K562 (cell line): ENCODE measurements around the gene TLR2. TPM values are rescaled to one million over a fixed set of nuclear protein-coding genes. Genes with fewer than 3 reads are reported as not detected.
A peak's percentile ranks its signal among the peaks of the same experiment; 100 is the strongest.

ENCODE experiments used
- ATAC-seq: fragments of 200-7000 bp; cut with Tn5 transposase; 3 replicates; pipeline ENCODE4 v1.9.1; 2020; ENCODE audit warnings: moderate library complexity
- BruUV-seq: library from RNA; stranded (reverse); fragments of 400-500 nt; replicated peaks from 2 replicates; lab custom pipeline; 2021; lab: Mats Ljungman, UMichigan
- CTCF ChIA-PET: fragments of 300-600 bp; formaldehyde crosslinking; extraction: SDS; loops from one replicate; lab custom pipeline; 2021; ENCODE audit warnings: low intra/inter-chr PET ratio; lab: Yijun Ruan, JAX
- POLR2A ChIA-PET: fragments of 300-600, 350-650 bp; sonication (Branson Sonifier 250); formaldehyde crosslinking; extraction: SDS; loops from one replicate; lab custom pipeline; 2021; ENCODE audit warnings: antibody characterized with exemption, inconsistent platforms; lab: Yijun Ruan, JAX
- DNase-seq, 4 experiments: peaks; one replicate each; pipeline versions ENCODE4 v3.0.0 to v3.0.0-alpha.2; 2011 to 2018; ENCODE audit warnings: low spot score in 3 of 4, mixed read lengths in 3 of 4; ENCODE audit errors: extremely low read depth in 1 of 4
- FAIRE-seq: peaks from 2 replicates; lab custom pipeline; 2011; peaks lifted over from hg19 to GRCh38; lab: Jason Lieb, UNC
- H2AFZ ChIP-seq: 2 replicates; pipeline ENCODE4 v1.6.0; 2011; ENCODE audit warnings: low read depth, low read length, control low read depth, inconsistent platforms
- H3K27ac ChIP-seq: fragments of 200-600 bp; 3 replicates; pipeline ENCODE4 v1.8.0; 2011; ENCODE audit warnings: low read depth, mild to moderate bottlenecking, control low read depth, inconsistent platforms, low read length, moderate library complexity, mixed read lengths; ENCODE audit errors: extremely low read depth
- H3K27me3 ChIP-seq, 2 experiments: fragments of 300-600 bp in 1 of 2; 2 replicates in 1 of 2; 3 replicates in 1 of 2; pipeline versions ENCODE4 v1.6.0 to v1.8.0; 2011; ENCODE audit warnings: inconsistent platforms in 2 of 2, low read length in 2 of 2, mild to moderate bottlenecking in 1 of 2, mixed read lengths in 1 of 2, moderate library complexity in 1 of 2; ENCODE audit not compliant: control insufficient read depth in 2 of 2, insufficient read depth in 2 of 2
- H3K36me3 ChIP-seq: fragments of 300-600 bp; 3 replicates; pipeline ENCODE4 v1.8.0; 2011; ENCODE audit warnings: mild to moderate bottlenecking, low read length, inconsistent platforms; ENCODE audit not compliant: control insufficient read depth, insufficient read depth
- H3K4me1 ChIP-seq, 2 experiments: fragments of 200-600 bp in 1 of 2; replicated peaks in 1 of 2; 2 replicates in 1 of 2; 3 replicates in 1 of 2; pipeline versions ENCODE4 v1.5.1 to v1.8.0; 2011; ENCODE audit warnings: inconsistent platforms in 2 of 2, low read length in 2 of 2, mild to moderate bottlenecking in 1 of 2, mixed read lengths in 1 of 2, moderate library complexity in 1 of 2; ENCODE audit not compliant: control insufficient read depth in 2 of 2, insufficient read depth in 2 of 2
- H3K4me2 ChIP-seq: 2 replicates; pipeline ENCODE4 v1.6.1; 2011; ENCODE audit warnings: low read length, control low read depth, inconsistent platforms, mixed read lengths; ENCODE audit not compliant: insufficient read depth
- H3K4me3 ChIP-seq: fragments of 200-600 bp; sonication (generic), shearing (Covaris generic); 2 replicates; pipeline ENCODE4 v1.5.1; 2016; ENCODE audit warnings: control low read depth, inconsistent platforms
- H3K79me2 ChIP-seq: fragments of 200-600 bp; 3 replicates; pipeline ENCODE4 v1.8.0; 2011; ENCODE audit warnings: low read length, inconsistent platforms; ENCODE audit not compliant: control insufficient read depth, insufficient read depth
- H3K9ac ChIP-seq, 2 experiments: 2 replicates each; pipeline versions ENCODE4 v1.6.0 to v1.6.1; 2011; ENCODE audit warnings: low read depth in 2 of 2, low read length in 2 of 2, control low read depth in 1 of 2, inconsistent platforms in 1 of 2, mild to moderate bottlenecking in 1 of 2, mixed read lengths in 1 of 2; ENCODE audit not compliant: insufficient read depth in 1 of 2
- H3K9me1 ChIP-seq: one replicate; pipeline ENCODE4 v1.6.0; 2011; ENCODE audit warnings: inconsistent platforms, mild to moderate bottlenecking, low read length, moderate library complexity; ENCODE audit not compliant: control insufficient read depth, insufficient read depth
- H3K9me3 ChIP-seq: replicated peaks from 2 replicates; pipeline ENCODE4 v1.5.1; 2011; ENCODE audit warnings: low read depth, low read length, inconsistent platforms; ENCODE audit not compliant: control insufficient read depth, insufficient read depth
- H4K20me1 ChIP-seq: replicated peaks from 2 replicates; pipeline ENCODE4 v1.6.1; 2011; ENCODE audit warnings: low read length, inconsistent platforms, mixed read lengths; ENCODE audit not compliant: control insufficient read depth, insufficient read depth
- AFF1 ChIP-seq, 2 experiments: fragments of 450-650 bp; IDR thresholded peaks; 2 replicates each; pipeline ENCODE4 v1.6.1; 2018; ENCODE audit warnings: mild to moderate bottlenecking in 2 of 2, low read depth in 1 of 2; ENCODE audit not compliant: partially characterized antibody in 2 of 2
- RBM25 ChIP-seq: fragments of 200-400 bp; formaldehyde crosslinking; IDR thresholded peaks from 2 replicates; pipeline ENCODE4 v1.6.1; 2018; ENCODE audit warnings: low read length, low read depth, moderate library complexity; ENCODE audit not compliant: severe bottlenecking
- U2AF1 ChIP-seq: fragments of 200-400 bp; formaldehyde crosslinking; optimal IDR thresholded peaks from 2 replicates; pipeline ENCODE3; 2017; ENCODE audit warnings: mild to moderate bottlenecking, low read depth, low read length, moderate library complexity
- ZNF174 ChIP-seq: fragments of 250-450 bp; sonication (Bioruptor Pico); IDR thresholded peaks from 2 replicates; pipeline ENCODE4 v1.4.0; 2020; ENCODE audit warnings: mild to moderate bottlenecking
- ZNF224 ChIP-seq: sonication (generic); formaldehyde crosslinking; IDR thresholded peaks from 2 replicates; pipeline ENCODE4 v1.8.0; 2022; ENCODE audit warnings: mild to moderate bottlenecking, missing genetic modification reagents
- WGBS: fragments of 100-300 bp; shearing (Covaris generic); methylation state at CpG from one replicate; pipeline ENCODE4 v1.1.6; 2016; ENCODE audit warnings: low coverage, mixed read lengths; ENCODE audit not compliant: insufficient coverage; ENCODE audit errors: missing lambda C conversion rate; 5-methylcytosine and 5-hydroxymethylcytosine counted together
- in situ Hi-C: fragments of 300-500 bp; cut with MboI; formaldehyde crosslinking; loops from 4 replicates; pipeline ENCODE4 v1.15.0; 2018; ENCODE audit warnings: inconsistent platforms, mixed read lengths
- intact Hi-C: fragments of 100-400 bp; cut with micrococcal nuclease; formaldehyde crosslinking; loops from 2 replicates; pipeline ENCODE4 v1.14.2; 2022
- polyA plus RNA-seq, 8 experiments: library from polyadenylated mRNA; depleted of rRNA in 4 of 8; stranded (reverse) in 5 of 8; unstranded in 3 of 8; fragments of >200 nt; fragmentation: Nextera tagmentation in 2 of 8; fragmentation: Illumina TruSeq in 1 of 8; extraction: Ambion mirVana in 2 of 8; extraction: Trizol in 1 of 8; gene quantifications; 2 replicates each; pipeline versions ENCODE4 v1.2.1 to v1.2.3, GENCODE V29; 2011 to 2014; ENCODE audit warnings: inconsistent platforms in 1 of 8, missing spikeins in 1 of 8
- total RNA-seq, 7 experiments: library from RNA; depleted of rRNA in 6 of 7; stranded (reverse); fragments of >200 nt in 6 of 7; fragmentation: Illumina TruSeq in 2 of 7; extraction: Trizol in 2 of 7; gene quantifications; 2 replicates each; pipeline versions ENCODE4 v1.2.1 to v1.2.3, GENCODE V29; 2011 to 2021; ENCODE audit warnings: low replicate concordance in 1 of 7
- TF ChIP-seq, protein P1 (sequence below), 2 experiments: IDR thresholded peaks; 2 replicates each; pipeline ENCODE4 v1.6.1; 2012; ENCODE audit warnings: improper control_type of control experiment in 2 of 2, low read depth in 2 of 2, low read length in 2 of 2, borderline replicate concordance in 1 of 2

TLR2 gene
- total and polyA plus RNA-seq, 9 of the 15 experiments (the other 6 are each of a cell fraction or from before 2014, with no cell fraction given): 0.09 to 0.11 TPM; not detected in 7

- WGBS: no CpG with 5 or more reads among the region's 3 CpGs
- Histone ChIP-seq H4K20me1 (no peaks in the 10 kb centered on the region), H3K4me2 (no peak overlapping the region), H3K9me1 (no peaks in the 10 kb centered on the region), H3K4me3 (no peak overlapping the region), H3K4me1 (peaks cover 0 to 7% of the 10 kb centered on the region in 2 experiments; a peak in 2 of 5 replicates), H3K27me3 (no peaks in the 10 kb centered on the region), H3K36me3 (peaks cover 30% of the 10 kb centered on the region), H3K27ac (no peak overlapping the region), H3K79me2 (no peaks in the 10 kb centered on the region)
- CTCF ChIA-PET: no interaction called here
- FAIRE-seq (no peak), ATAC-seq (no peak)
- no TSS peak for BruUV-seq
- intact Hi-C loops (no loop called here), in situ Hi-C loops (loop anchor here (10.0 kb wide), 1 partner anchor 784 kb away; no protein-coding TSS in a partner anchor)
- no peak for TF ChIP-seq ZNF174
- TF ChIP-seq AFF1 (IDR thresholded peaks at IDR 0.05; ENCODE audit: low read depth in 1 of 2, partially characterized antibody in 2 of 2): no peak
- TF ChIP-seq, protein P1, sequence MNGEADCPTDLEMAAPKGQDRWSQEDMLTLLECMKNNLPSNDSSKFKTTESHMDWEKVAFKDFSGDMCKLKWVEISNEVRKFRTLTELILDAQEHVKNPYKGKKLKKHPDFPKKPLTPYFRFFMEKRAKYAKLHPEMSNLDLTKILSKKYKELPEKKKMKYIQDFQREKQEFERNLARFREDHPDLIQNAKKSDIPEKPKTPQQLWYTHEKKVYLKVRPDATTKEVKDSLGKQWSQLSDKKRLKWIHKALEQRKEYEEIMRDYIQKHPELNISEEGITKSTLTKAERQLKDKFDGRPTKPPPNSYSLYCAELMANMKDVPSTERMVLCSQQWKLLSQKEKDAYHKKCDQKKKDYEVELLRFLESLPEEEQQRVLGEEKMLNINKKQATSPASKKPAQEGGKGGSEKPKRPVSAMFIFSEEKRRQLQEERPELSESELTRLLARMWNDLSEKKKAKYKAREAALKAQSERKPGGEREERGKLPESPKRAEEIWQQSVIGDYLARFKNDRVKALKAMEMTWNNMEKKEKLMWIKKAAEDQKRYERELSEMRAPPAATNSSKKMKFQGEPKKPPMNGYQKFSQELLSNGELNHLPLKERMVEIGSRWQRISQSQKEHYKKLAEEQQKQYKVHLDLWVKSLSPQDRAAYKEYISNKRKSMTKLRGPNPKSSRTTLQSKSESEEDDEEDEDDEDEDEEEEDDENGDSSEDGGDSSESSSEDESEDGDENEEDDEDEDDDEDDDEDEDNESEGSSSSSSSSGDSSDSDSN (IDR thresholded peaks at IDR 0.05; ENCODE audit: borderline replicate concordance in 1 of 2, low read depth in 2 of 2, low read length in 2 of 2): no peak
- no peak for TF ChIP-seq U2AF1
- peak; percentile 68 for TF ChIP-seq RBM25
- no peak for TF ChIP-seq ZNF224 (CRISPR knock-in tag)
- TF ChIP-seq, all 486 proteins: peak for 1
- no peak overlapping the region for H3K9ac ChIP-seq
- no peak for DNase-seq
- H2AFZ ChIP-seq: no peak overlapping the region
- H3K9me3 ChIP-seq: no peaks in the 10 kb centered on the region
- POLR2A ChIA-PET: no interaction called here
These were observed 45.1 kb upstream of the TLR2 start for GRCh38 chr4:153638999-153639398.
